HEK293T (cell line): ENCODE results near the gene TTC36.
"Not testable (repeated sequence)": the region's sequence is repeated elsewhere in the genome, so short reads cannot be mapped to it uniquely, and the experiment has no call there.

ENCODE experiments used
- CTCF ChIA-PET: fragments of 350-600 bp; formaldehyde crosslinking; extraction: SDS; loops from one replicate; lab custom pipeline; 2021; ENCODE audit warnings: antibody characterized with exemption, inconsistent platforms; lab: Yijun Ruan, JAX
- POLR2A ChIA-PET: fragments of 350-600 bp; formaldehyde crosslinking; extraction: SDS; loops from one replicate; lab custom pipeline; 2020; ENCODE audit warnings: antibody characterized with exemption, inconsistent platforms; lab: Yijun Ruan, JAX
- DNase-seq: peaks from one replicate; pipeline ENCODE4 v3.0.0; 2012; ENCODE audit warnings: mixed read lengths; ENCODE audit errors: extremely low spot score
- ARNT ChIP-seq: fragments of 450-650 bp; IDR thresholded peaks from 2 replicates; pipeline ENCODE4 v1.6.1; 2017; ENCODE audit warnings: mild to moderate bottlenecking
- BHLHE40 ChIP-seq: fragments of 450-650 bp; IDR thresholded peaks from 2 replicates; pipeline ENCODE4 v1.6.1; 2016; ENCODE audit warnings: mild to moderate bottlenecking, moderate library complexity, borderline replicate concordance
- CTBP1 ChIP-seq: fragments of 450-650 bp; IDR thresholded peaks from 2 replicates; pipeline ENCODE4 v1.6.1; 2016; ENCODE audit warnings: borderline replicate concordance
- ELF4 ChIP-seq: fragments of 450-650 bp; IDR thresholded peaks from 2 replicates; pipeline ENCODE4 v1.6.1; 2017; ENCODE audit warnings: antibody characterized with exemption
- FOXA1 ChIP-seq: fragments of 450-650 bp; IDR thresholded peaks from 2 replicates; pipeline ENCODE4 v1.6.1; 2016; ENCODE audit warnings: mild to moderate bottlenecking
- FOXK2 ChIP-seq: fragments of 450-650 bp; IDR thresholded peaks from 2 replicates; pipeline ENCODE4 v1.6.1; 2016; ENCODE audit warnings: mild to moderate bottlenecking
- FOXM1 ChIP-seq: fragments of 450-650 bp; IDR thresholded peaks from 2 replicates; pipeline ENCODE4 v1.6.1; 2017; ENCODE audit warnings: mild to moderate bottlenecking, borderline replicate concordance
- HDGF ChIP-seq: fragments of 450-650 bp; IDR thresholded peaks from 2 replicates; pipeline ENCODE4 v1.6.1; 2017; ENCODE audit warnings: antibody characterized with exemption, borderline replicate concordance
- L3MBTL2 ChIP-seq: fragments of 450-650 bp; conservative IDR thresholded peaks from 2 replicates; pipeline ENCODE4 v1.6.1; 2016; ENCODE audit warnings: mild to moderate bottlenecking
- LEF1 ChIP-seq: fragments of 450-650 bp; IDR thresholded peaks from 2 replicates; pipeline ENCODE4 v1.6.1; 2017; ENCODE audit warnings: mild to moderate bottlenecking, borderline replicate concordance
- NFRKB ChIP-seq: fragments of 450-650 bp; IDR thresholded peaks from 2 replicates; pipeline ENCODE4 v1.6.1; 2016; ENCODE audit warnings: mild to moderate bottlenecking, moderate library complexity
- PKNOX1 ChIP-seq: fragments of 450-650 bp; IDR thresholded peaks from 2 replicates; pipeline ENCODE4 v1.6.1; 2016
- SP1 ChIP-seq: fragments of 450-650 bp; IDR thresholded peaks from 2 replicates; pipeline ENCODE4 v1.6.1; 2017
- SUZ12 ChIP-seq: fragments of 450-650 bp; IDR thresholded peaks from 2 replicates; pipeline ENCODE4 v1.6.1; 2016; ENCODE audit warnings: mild to moderate bottlenecking
- TARDBP ChIP-seq: fragments of 450-650 bp; IDR thresholded peaks from 2 replicates; pipeline ENCODE4 v1.6.1; 2016
- ZNF384 ChIP-seq: fragments of 450-650 bp; IDR thresholded peaks from 2 replicates; pipeline ENCODE4 v1.6.1; 2016

TTC36 gene

GRCh38 chr11:118527109-118527508 is at the start of gene TTC36:
TTC36 (plus strand) TSS chr11:118527474; CDS start chr11:118527495, 21 bp downstream.
- DNase-seq, result no peak
- ChIA-PET POLR2A (no interaction called here), CTCF (no interaction called here)
- no peak for TF ChIP-seq L3MBTL2
- no peak for TF ChIP-seq NFRKB
- no peak for TF ChIP-seq LEF1

- DNase-seq, POLR2A ChIA-PET: not testable (repeated sequence)
- CTCF ChIA-PET, result interaction anchor here (0.6 kb wide), 1 partner anchor 43 kb away, joined by 3 read pairs; no protein-coding TSS in a partner anchor
Measured at GRCh38 chr11:118481238-118481637, 46.0 kb upstream of the TTC36 start.

GRCh38 chr11:118484405-118484804 is 42.9 kb upstream of the TTC36 start:
- CTCF ChIA-PET, result no interaction called here
- no peak for DNase-seq

GRCh38 chr11:118485273-118485672 is 42.0 kb upstream of the TTC36 start:
- DNase-seq, result no peak
- POLR2A ChIA-PET, result no interaction called here
- TF ChIP-seq ELF4 (no peak), ARNT (no peak), FOXM1 (no peak), NFRKB (no peak), FOXA1 (no peak), FOXK2 (no peak), L3MBTL2 (no peak), BHLHE40 (no peak), SUZ12 (no peak), CTBP1 (no peak), HDGF (no peak), LEF1 (no peak), ZNF384 (no peak)
- CTCF ChIA-PET, result no interaction called here

More at GRCh38 chr11:118484405-118484804, 42.9 kb upstream of the TTC36 start:
- TF ChIP-seq TARDBP, result no peak
- POLR2A ChIA-PET, result no interaction called here

GRCh38 chr11:118488480-118489109 is 38.7 kb upstream of the TTC36 start:
- peak; percentile 74 for DNase-seq
- ChIA-PET POLR2A (no interaction called here), CTCF (no interaction called here)
- TF ChIP-seq ZNF384 (no peak), ARNT (no peak), SP1 (no peak), NFRKB (no peak), FOXK2 (no peak), L3MBTL2 (no peak), FOXA1 (no peak), PKNOX1 (no peak)

- TF ChIP-seq ZNF384, result no peak
- no peak for TF ChIP-seq TARDBP
- no peak for TF ChIP-seq NFRKB
- no peak for TF ChIP-seq SP1
- no peak for TF ChIP-seq FOXA1
- no peak for TF ChIP-seq BHLHE40
- TF ChIP-seq FOXM1, result no peak
- TF ChIP-seq FOXK2, result no peak
- TF ChIP-seq LEF1, result no peak
- TF ChIP-seq CTBP1, result no peak
- TF ChIP-seq PKNOX1, result no peak
- no peak for TF ChIP-seq ELF4
- TF ChIP-seq L3MBTL2, result no peak
- no peak for TF ChIP-seq ARNT
- TF ChIP-seq HDGF, result no peak
- no peak for TF ChIP-seq SUZ12
- ChIA-PET CTCF (no interaction called here), POLR2A (no interaction called here)
- no peak for DNase-seq
Measured at GRCh38 chr11:118491041-118491440, 36.2 kb upstream of the TTC36 start.

GRCh38 chr11:118497831-118498230 is 29.4 kb upstream of the TTC36 start:
- no peak for DNase-seq
- TF ChIP-seq ELF4 (no peak), FOXK2 (no peak), FOXA1 (no peak), NFRKB (no peak), FOXM1 (no peak), BHLHE40 (no peak), SP1 (no peak), HDGF (no peak), ZNF384 (no peak), ARNT (no peak), SUZ12 (no peak), CTBP1 (no peak), L3MBTL2 (no peak), PKNOX1 (no peak), TARDBP (no peak), LEF1 (no peak)
- CTCF ChIA-PET, result no interaction called here
- POLR2A ChIA-PET, result no interaction called here
